GM19328 (cell line): ENCODE results near the gene RAB11FIP4.
"Not testable (repeated sequence)": the region's sequence is repeated elsewhere in the genome, so short reads cannot be mapped to it uniquely, and the experiment has no call there.

Experiments used
- ATAC-seq: cut with Tn5 transposase; IDR thresholded peaks from one replicate; pipeline ENCODE4 v1.9.1; 2021; ENCODE audit warnings: mild to moderate bottlenecking, moderate library complexity; ENCODE audit not compliant: unreplicated experiment

RAB11FIP4 gene

DNA sequence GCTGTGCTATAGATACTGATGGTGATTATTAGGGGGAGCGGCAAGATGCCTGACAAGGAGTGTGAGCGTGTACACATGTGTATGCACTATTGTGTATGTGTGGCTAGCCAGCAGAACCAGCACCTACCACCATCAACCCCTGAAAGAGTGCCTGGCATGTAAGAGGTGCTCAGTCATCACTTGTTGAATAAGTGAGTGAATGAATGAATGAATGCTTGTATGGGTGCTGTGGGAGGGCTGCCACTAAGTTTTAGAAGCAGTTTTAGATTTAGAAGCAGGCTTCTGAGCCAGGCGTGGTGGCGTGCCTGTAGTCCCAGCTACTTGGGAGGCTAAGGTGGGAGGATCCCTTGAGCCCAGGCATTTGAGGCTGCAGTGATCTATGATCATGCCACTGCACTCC, 37.0 kb downstream of the RAB11FIP4 start:
- ATAC-seq, result no peak

DNA sequence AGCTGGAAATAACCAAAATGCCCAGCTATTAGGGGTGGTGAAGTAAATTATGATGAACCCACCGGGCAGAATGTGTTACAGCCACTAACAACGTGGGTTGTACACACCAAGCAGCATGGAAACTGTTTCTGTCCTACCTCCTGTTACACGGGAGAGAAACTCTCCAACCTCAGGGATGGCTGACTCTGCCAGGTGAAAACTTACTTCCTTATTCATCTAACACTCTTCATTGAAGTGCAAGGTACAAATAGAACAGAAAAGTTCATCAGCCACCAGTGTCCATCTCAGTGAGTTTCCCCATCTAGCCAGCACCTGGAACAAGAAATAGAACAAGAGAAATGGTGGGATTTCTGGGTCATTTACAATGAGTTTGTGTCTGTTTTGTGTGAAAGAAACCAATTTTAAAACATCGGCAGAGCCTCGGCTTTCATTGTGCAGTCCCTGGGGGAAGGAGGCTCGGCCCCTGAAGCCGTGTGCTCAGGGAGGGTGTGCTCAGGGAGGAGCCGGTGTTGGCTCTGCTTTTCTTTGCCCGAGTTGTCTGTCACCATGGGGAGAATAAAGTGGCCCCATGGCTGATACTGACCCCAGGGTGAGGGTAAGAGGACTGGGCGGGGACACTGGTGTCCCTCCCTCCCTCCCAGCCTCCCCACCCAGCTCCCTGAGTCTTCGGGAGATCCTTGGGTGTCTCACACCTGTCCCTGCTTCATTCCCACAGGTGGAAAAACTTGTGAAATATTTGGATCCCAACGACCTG, 39.8 kb downstream of the RAB11FIP4 start:
- ATAC-seq, result no peak

DNA sequence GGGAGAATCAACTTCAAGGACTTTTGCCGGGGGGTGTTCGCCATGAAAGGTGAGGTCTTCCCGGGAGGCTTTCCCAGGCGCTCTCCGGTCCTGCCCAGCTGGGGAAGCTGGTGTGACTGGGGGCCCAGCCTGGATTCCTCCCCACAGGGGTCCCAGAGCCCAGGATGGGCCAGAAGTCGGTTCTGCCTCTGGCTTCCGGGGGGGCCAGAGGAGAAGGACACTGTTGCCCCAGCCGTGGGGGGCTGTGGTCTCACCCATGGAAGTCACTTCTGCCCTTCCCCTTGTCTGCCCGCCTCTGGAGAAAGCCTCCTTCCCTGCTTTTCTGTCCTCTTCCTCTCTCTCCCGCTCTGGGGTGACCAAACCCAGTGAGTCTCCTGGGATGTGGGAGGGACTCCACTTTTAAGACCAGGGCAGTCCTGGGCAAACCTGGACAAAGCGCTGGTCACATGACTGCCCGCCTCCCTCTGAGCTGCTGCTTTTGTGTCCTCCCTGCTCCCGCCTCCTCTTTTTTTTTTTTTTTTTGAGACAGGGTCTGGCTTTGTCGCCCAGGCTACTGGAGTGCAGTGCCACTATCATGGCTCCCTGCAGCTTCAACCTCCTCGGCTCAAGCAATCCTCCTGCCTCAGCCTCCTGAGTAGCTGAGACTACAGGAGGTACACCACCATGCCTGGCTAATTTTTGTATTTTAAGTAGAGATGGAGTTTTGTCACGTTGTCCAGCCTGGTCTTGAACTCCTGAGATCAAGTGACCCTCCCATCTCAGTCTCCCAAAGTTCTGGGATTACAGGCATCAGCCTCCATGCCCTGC, 40.6 kb downstream of the RAB11FIP4 start:
- no peak for ATAC-seq

DNA sequence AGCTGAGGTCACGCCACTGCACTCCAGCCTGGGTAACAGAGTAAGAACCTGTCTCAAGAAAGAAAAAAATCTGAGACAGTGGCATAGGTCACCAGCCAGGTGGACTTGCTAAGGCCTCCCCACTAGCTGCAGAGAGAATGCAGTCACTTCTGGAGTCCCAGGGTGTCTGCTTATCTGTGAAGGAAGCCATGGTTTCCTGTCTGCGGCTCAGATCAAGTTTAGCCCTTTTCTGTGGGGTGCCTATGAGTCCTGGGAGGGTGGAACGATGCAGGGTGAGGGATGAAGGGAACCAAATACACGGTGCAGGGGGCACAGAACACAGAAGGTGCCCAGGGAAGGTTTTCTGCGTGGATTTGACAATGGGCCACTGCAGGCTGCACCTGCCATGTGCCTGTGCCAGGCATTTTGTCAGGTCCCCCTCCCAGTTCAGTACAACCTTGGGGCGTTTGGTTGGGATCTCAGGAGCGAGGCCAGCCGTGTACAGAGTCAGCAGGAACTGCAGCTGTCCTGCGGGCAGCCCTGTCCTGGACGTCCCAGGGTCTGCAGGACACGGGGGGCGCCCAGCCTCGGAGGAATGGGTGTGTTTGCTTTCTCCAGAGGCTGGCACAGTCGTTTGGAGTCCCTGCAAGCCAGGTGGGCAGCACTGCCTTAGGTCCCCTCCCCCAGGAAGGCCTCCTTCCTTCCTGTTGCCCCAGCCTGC, 41.8 kb downstream of the RAB11FIP4 start:
- no peak for ATAC-seq

DNA sequence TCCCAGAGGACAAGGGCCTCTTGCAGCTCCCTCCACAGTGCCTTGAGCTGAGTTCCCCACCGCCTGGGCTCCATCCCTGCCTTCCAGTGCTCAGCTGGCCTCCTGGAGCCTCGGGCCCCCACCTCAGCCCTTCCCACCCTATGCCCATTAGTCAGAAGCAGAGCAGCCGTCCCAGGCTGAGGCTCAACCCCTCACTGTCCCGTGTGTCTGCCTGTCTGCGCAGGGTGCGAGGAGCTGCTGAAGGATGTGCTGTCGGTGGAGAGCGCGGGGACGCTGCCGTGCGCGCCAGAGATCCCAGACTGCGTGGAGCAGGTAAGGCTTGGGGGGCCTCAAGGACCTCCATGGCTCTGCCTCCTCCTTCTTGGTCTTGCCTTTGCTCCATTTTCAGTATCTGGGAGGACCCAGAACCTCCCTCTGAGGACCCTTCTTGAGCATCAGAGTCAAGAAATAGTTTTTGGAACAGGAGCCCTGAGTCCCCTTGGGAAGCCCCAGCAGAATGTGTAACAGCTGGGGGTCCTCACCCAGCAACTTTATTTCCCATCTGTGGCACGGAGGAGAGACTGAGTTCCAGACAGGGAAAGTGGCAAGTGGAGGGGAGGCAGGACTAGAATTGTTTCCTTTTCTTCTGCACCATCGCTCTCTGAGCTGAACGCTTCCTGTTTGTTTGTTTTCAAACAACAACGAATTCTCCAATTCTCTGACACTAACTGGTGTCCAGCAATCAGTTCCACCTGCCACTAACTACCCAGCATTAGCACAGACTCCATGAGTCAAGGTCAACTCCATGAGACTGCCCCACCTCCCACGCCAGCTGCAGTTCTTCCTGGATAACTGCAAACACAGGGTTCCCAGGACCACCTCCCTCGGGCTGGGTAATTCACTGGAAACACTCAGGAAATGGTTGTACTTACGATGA, 42.6 kb downstream of the RAB11FIP4 start:
- ATAC-seq, result no peak

DNA sequence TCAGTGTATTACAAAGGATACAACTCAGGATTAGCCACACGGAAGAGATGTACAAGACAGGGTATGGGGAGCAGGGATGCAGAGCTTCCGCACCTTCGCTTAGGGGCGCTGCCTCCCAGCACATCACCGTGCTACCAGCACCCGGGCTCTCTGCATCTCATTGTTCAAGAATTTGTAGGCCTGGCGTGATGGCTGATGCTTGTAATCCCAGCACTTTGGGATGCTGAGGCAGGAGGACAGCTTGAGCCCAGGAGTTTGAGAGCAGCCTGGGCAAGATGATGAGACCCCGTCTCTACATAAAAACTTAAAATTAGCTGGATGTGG, 43.2 kb downstream of the RAB11FIP4 start:
- ATAC-seq, result no peak

DNA sequence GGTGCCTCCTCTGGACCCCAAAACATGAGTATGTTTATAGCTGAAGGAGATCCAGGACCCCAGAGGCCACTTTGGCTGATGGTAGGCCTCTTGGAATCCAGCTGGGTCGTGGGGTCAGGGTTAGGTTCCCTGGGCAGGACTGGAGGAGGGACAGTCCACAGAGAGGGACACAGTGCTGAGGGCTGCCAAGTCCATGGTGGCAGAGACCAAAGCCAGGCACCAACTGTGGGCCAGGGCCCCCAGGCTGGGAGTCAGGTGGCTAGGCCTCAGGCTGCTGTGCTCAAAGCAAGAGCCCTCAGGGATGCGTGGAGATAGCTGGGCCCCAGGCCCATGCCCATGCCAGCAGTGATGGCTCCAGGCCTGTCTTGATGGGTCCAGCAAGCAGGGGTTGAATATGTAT, 44.1 kb downstream of the RAB11FIP4 start:
- ATAC-seq, result no peak

DNA sequence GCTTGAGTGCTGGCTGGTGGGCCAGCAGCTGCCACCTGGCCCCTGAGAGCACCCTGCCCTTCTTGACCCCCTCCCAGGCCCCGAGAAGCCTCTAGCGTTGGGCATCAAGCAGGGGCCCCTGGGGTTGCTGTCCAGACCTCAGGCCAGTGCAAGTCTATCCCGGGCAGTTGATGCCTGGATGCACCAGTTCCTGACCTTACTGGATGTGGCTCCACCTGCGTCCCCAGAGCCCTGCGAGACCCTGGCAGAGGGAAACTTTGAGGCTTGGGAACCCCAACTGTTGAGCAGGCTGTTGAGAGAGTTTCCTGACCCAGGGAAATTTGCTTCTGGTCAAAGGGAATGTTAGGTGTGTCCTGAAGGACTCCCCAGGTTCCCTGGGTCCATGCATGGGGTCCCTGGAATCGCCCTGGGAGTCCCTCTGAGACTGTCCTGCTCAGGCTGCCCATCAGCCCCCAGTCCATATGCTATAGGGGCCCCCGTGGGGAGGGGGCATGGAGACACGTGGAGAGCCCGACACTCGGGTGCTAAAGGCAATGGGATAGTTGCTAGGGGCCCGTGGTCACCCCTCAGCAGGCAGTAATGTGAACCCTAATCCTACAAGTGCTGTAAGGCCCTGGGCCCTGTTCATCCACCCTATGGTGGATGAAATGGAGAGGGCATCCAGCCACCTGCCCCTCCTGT, 46.4 kb downstream of the RAB11FIP4 start:
- no peak for ATAC-seq

DNA sequence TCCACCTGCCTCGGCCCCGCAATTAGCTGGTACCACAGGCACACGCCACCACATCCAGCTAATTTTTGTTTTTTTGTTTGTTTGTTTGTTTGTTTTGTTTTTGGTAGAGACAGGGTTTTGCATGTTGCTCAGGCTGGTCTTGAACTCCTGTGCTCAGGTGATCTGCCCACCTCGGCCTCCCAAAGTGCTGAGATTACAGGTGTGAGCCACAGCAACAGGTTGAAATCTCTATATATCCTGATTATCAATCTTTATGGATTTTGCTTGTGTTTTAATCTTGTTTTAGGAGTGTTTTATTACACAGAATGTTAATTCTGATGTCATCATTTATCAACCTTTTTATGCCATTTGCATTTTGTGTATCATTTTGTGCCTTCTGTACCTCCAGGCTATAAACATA, 48.2 kb downstream of the RAB11FIP4 start:
- ATAC-seq, result no peak

DNA sequence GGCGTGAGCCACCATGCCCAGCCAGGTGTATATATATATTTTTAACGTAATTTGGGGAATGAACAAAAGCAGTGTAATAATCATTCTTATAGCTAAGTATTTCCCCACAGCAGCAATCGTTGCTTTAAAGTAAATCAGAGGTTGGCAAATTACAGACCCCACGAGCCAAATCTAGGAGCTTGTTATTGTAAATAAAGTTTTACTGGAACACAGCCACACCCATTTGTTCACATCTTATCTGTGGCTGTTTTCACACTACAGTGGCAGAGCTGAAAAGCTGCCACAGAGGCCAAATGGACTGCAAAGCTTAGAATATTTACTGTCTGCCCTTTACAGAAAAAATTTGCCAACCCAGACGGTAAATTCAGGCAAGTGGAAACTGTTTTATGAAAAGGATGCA, 50.8 kb downstream of the RAB11FIP4 start:
- no peak for ATAC-seq

DNA sequence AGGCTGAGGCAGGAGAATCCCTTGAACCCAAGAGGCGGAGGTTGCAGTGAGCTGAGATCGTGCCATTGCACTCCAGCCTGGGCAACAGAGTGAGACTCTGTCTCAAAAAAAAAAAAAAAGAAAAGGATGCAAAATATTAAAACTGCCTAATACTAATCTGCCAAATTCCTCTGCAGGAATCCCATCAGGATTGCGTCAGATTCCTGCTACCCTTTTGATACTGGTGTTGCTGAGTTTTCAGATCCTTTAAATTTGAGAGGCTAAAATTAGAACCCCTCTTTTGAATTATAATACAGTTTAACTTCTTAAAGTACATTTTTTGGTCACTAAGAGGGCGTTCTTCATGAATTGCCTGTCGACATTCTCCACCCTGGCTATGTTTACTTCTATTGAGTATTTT, 51.4 kb downstream of the RAB11FIP4 start:
- ATAC-seq, result not testable (repeated sequence)

DNA sequence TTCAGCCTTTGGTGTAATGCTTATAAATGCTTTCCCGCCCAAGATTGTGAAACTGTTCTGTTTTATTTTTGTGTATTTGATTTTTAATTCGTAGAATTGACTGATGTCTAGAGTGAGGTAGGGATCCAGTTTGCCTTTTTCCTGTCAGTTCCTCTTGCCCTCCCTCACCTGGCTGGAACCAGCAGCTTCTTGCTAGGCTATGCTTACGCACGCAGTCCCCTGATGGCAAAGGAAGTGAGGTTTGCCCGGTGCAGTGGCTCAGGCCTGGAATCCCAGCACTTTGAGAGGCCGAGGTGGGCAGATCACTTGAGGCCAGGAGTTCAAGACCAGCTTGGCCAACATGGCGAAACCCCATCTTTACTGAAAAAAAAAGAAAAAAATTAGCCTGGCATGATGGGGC, 51.9 kb downstream of the RAB11FIP4 start:
- ATAC-seq, result no peak

DNA sequence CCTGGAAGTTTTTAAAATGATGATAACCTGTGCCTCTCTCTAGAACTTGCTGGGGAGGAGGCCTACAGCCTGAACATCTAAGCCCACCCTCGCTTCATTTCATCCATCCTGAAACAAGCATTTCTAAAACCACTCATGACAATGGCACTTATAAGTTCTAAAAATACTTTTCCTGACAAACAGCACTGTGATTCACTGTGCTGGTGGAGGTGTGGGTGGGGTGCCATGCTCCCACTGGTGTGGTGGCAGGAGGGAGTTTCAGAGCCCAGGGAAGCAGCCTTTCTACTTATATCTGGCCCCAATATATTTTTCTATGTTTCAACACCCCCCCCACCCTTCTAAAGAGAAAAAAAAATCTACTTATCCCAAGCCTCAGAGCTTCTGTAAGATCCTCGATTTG, 52.6 kb downstream of the RAB11FIP4 start:
- ATAC-seq, result no peak

DNA sequence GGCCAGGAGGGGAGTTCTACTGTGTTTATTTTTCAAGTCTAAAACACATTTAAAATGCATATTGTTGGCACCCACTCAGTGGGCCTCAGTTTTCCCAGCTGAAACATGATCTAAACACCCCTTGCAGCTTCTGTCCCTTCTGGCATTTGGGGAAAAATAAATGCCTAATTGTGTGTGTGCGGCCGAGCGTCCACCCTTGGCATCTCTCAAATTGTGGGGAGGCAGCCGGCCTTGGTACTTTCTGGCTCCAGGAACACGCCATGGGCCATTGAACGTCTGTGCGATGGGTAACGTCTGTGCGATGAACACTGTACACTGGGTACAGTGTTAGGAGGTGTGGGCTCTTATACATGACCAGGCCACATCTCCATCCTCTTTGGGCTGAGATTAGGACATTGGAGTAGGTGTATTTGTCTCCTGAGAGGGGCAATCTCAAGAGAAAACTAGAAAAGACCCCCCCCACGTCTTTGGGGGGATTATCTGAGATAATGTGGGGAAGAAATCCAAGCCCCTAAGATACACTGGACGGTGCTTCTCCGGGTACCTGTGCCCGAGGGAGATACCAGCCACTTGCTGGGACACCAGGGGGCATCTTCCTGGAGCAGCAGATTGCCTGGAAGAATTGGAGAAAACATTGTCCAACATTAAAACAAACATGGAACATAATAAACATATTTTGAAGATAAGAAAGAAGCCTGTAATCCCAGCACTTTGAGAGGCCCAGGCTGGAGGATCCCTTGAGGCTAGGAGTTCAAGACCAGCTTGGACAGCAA, 54.9 kb downstream of the RAB11FIP4 start:
- ATAC-seq, result no peak

DNA sequence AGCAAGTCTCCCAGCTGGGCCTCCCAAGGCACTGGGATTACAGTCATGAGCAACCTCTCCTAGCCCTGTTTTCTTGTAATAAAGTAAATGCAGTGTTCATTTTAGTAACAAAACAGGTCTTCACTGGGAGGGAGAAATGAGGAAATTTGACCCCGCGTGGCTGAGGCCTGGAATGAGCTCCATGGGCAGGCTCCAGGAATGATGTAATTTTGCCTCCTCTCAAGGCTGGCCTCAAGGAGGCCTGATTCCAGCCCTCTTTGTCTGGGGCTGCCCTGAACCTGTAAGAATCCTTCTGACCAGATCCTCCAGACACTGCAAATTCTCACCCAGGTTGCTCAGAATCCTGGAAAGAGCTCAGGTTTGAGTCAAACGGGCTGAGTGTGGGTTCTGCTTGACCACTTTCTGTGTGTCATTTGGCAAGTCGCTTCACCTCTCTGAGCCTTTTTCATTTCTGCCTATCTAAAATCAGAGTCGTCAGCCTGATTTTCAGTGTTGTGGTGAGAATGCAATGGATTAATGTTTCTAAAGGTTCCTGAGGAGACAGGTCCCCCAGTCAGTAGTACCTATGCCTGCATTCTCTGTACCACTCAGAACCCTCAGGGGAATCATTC, 57.1 kb downstream of the RAB11FIP4 start:
- ATAC-seq, result no peak

DNA sequence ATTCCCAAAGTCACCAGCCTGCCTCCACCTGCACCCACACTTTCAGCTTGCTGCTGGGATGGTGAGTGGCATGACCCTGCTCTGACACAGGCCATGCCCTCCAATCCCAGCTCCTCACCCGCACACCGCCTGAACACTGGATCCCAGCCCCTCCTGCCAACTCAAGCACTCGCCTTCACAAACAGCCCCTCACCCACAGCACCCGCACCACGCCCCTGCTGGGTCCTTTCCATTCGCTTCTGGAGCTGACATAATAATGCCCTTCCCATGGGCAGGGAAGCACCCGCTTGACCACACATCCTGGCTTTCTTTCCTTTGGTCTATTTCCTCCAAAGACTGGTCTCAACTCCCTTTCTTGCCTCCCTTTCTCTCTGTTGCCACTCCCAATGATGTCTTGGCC, 57.6 kb downstream of the RAB11FIP4 start:
- no peak for ATAC-seq

DNA sequence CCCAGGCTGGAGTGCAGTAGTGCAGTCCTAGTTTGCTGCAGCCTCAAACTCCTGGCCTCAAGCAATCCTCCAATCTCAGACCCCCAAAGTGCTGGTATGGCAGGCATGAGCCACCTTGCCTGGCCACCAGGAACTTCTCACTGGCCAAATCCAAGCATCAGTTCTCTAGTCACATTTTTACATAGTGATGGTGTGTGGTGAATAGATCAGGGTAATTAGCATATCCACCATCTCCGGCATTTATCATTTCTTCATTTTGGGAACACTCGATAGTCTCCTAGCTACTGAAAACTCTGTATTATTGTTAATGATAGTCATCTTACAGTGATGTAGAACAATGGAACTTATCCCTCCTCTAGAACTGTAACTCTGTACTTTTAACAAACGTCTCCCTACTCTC, 58.3 kb downstream of the RAB11FIP4 start:
- ATAC-seq, result no peak

DNA sequence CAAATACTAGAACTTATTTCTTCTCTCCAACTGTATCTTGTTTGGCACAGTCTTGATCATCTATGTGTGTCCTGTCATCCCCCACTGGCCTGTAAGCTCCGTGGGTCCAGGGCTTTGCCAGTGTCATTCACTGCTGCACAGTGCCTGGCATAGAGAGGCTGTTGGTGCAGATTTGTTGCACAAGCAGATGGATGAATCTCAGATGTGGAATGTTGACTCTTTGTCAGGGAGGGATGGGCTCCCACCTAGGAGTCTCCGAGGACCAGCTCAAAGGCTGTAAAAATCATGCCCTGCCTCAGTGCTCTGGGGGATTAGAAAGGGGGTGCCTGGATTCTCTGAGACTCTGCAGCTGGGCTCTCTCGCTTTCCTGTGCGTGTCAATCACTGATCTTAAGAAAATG, 60.6 kb downstream of the RAB11FIP4 start:
- no peak for ATAC-seq

DNA sequence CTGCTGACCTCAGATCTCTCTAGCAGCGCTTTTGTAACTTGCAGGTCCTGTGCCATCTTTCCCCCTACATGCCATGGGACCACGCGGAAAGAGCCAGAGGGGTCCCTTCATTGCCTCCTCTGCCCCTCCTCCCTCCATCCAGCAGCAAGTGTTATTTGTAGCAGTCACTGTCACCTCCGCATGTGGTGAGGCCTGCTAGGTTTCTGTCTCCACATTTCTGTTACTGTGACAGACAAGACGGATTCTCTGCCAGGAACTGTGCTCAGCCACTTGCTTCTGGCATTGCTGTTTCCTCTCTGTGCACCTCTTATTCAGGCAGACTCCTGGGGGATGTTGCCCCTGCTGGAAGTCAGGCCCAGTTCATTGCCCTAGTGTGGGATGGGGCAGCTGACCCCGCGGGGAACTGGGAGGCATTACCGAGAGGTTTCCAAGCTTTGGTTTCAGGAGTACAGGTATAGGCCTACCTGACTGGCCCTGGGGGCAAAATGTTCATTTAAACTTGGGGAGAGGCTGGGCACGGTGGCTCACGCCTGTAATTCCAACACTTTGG, 61.2 kb downstream of the RAB11FIP4 start:
- no peak for ATAC-seq
